Measurements from ENCODE around the gene GALNT16. TPM values are rescaled to one million over a fixed set of nuclear protein-coding genes. Genes with fewer than 3 reads are reported as not detected.
"Not testable (repeated sequence)": the region's sequence is repeated elsewhere in the genome, so short reads cannot be mapped to it uniquely, and the experiment has no call there.

Gene GALNT16
- total RNA-seq (2014; rRNA removed; shearing (Covaris generic)) (0.05 and 0.09 TPM in 2 replicates), total RNA-seq (2022) (0.30 TPM in 1 of 2 replicates, not detected in the other), Bru-seq, nascent RNA (percentile 7 among the genes with signal in this experiment), BruChase-seq, experiment 1, labeled RNA remaining after a 6-hour chase (percentile 10 among the genes with signal in this experiment), BruChase-seq, experiment 2, labeled RNA remaining after a 2-hour chase (percentile 5 among the genes with signal in this experiment)
- long read RNA-seq, result 0 reads

- ChIA-PET CTCF (ENCODE audit: unreplicated experiment) (no interaction called here), POLR2A (no interaction called here)
- TF ChIP-seq EZH2phosphoT487 (IDR thresholded peaks at IDR 0.05; ENCODE audit: borderline replicate concordance, low read depth, low read length), result no peak
- no peak for TF ChIP-seq CTCF (conservative IDR thresholded peaks at IDR 0.05; ENCODE audit: low read length)
- H4K20me1 ChIP-seq (ENCODE audit: insufficient read depth, low read length), result no peaks in the 10 kb centered on the region
- H2AFZ ChIP-seq (ENCODE audit: low read length), result no peak within 1 kb of the TSS
- intact Hi-C loops (cut with micrococcal nuclease; ENCODE audit: unreplicated experiment), result no loop called here
- no peak within 1 kb of the TSS for H3K4me3 ChIP-seq (ENCODE audit: low read depth, low read length, poor library complexity, severe bottlenecking)
- no TSS peak for BruUV-seq (replicated peaks)
- no peak within 1 kb of the TSS for H3K27ac ChIP-seq (ENCODE audit: low read depth, low read length, poor library complexity, severe bottlenecking)
- H3K9me2 ChIP-seq (ENCODE audit: insufficient read depth, low read length), result no peaks in the 10 kb centered on the region
- no peak for DNase-seq (ENCODE audit: low spot score)
- H3K79me2 ChIP-seq (ENCODE audit: insufficient read depth, low read depth, low read length), result no peaks in the 10 kb centered on the region
- H3K36me3 ChIP-seq (ENCODE audit: insufficient read depth, low read length), result no peaks in the 10 kb centered on the region
- peaks cover 12% of the 10 kb centered on the region for H3K4me1 ChIP-seq (ENCODE audit: insufficient read depth, low read length, poor library complexity, severe bottlenecking)
- no peaks in the 10 kb centered on the region for H3K9me3 ChIP-seq (ENCODE audit: low read length)
- H3K4me2 ChIP-seq (ENCODE audit: low read length), result peak within 1 kb of the TSS; percentile 48; the same call in 1 of the 2 replicates
These were observed at the start of gene GALNT16 for GRCh38 chr14:69259527-69260189. Gene GALNT16, plus strand, starts transcription at chr14:69260158. Its CDS starts 133 bp downstream, at chr14:69260291.

GRCh38 chr14:69214393-69214792 lies 45.6 kb upstream of the GALNT16 start:
- no peak overlapping the region for H3K27ac ChIP-seq (ENCODE audit: low read depth, low read length, poor library complexity, severe bottlenecking)
- no peak overlapping the region for H3K4me2 ChIP-seq (ENCODE audit: low read length)
- H3K9me3 ChIP-seq (ENCODE audit: low read length), result no peaks in the 10 kb centered on the region
- no peak for DNase-seq (ENCODE audit: low spot score)
- no peak overlapping the region for H3K4me3 ChIP-seq (ENCODE audit: low read depth, low read length, poor library complexity, severe bottlenecking)
- no peaks in the 10 kb centered on the region for H3K36me3 ChIP-seq (ENCODE audit: insufficient read depth, low read length)
- H3K4me1 ChIP-seq (ENCODE audit: insufficient read depth, low read length, poor library complexity, severe bottlenecking), result no peaks in the 10 kb centered on the region
- ChIA-PET CTCF (ENCODE audit: unreplicated experiment) (no interaction called here), POLR2A (interaction anchor here (0.6 kb wide), 1 partner anchor 12 kb away, joined by 3 read pairs; no protein-coding TSS in a partner anchor)
- TF ChIP-seq EZH2phosphoT487 (IDR thresholded peaks at IDR 0.05; ENCODE audit: borderline replicate concordance, low read depth, low read length) (no peak), CTCF (conservative IDR thresholded peaks at IDR 0.05; ENCODE audit: low read length) (no peak)
- intact Hi-C loops (cut with micrococcal nuclease; ENCODE audit: unreplicated experiment), result no loop called here
- no TSS peak for BruUV-seq (replicated peaks)
- H4K20me1 ChIP-seq (ENCODE audit: insufficient read depth, low read length), result no peaks in the 10 kb centered on the region
- H3K9me2 ChIP-seq (ENCODE audit: insufficient read depth, low read length), result no peaks in the 10 kb centered on the region
- H3K79me2 ChIP-seq (ENCODE audit: insufficient read depth, low read depth, low read length), result no peaks in the 10 kb centered on the region
- no peak overlapping the region for H2AFZ ChIP-seq (ENCODE audit: low read length)

GRCh38 chr14:69217663-69218062 lies 42.3 kb upstream of the GALNT16 start:
- H3K9me3 ChIP-seq (ENCODE audit: low read length); H2AFZ ChIP-seq (ENCODE audit: low read length); H3K9me2 ChIP-seq (ENCODE audit: insufficient read depth, low read length); BruUV-seq (replicated peaks); H3K36me3 ChIP-seq (ENCODE audit: insufficient read depth, low read length); H3K79me2 ChIP-seq (ENCODE audit: insufficient read depth, low read depth, low read length); CTCF ChIA-PET (ENCODE audit: unreplicated experiment); intact Hi-C loops (cut with micrococcal nuclease; ENCODE audit: unreplicated experiment); H3K4me1 ChIP-seq (ENCODE audit: insufficient read depth, low read length, poor library complexity, severe bottlenecking); H3K4me2 ChIP-seq (ENCODE audit: low read length); POLR2A ChIA-PET; H3K27ac ChIP-seq (ENCODE audit: low read depth, low read length, poor library complexity, severe bottlenecking); H4K20me1 ChIP-seq (ENCODE audit: insufficient read depth, low read length); DNase-seq (ENCODE audit: low spot score); H3K4me3 ChIP-seq (ENCODE audit: low read depth, low read length, poor library complexity, severe bottlenecking): not testable (repeated sequence)

Data from OCI-LY7 (cell line).